H9 (cell line): ENCODE measurements around the gene RCC1. TPM values are rescaled to one million over a fixed set of nuclear protein-coding genes. Genes with fewer than 3 reads are reported as not detected.

Experiments
- DNase-seq: peaks from one replicate; pipeline ENCODE4 v3.0.0-alpha.2; 2017
- H2AFZ ChIP-seq: one replicate; pipeline ENCODE4 v1.6.1; 2013; ENCODE audit warnings: mild to moderate bottlenecking, low read length, control low read depth, moderate library complexity
- H2AK5ac ChIP-seq: 2 replicates; pipeline ENCODE4 v1.6.1; 2013; ENCODE audit warnings: low read length, control low read depth, mixed read lengths; ENCODE audit not compliant: insufficient read length
- H2BK120ac ChIP-seq: one replicate; pipeline ENCODE4 v1.6.1; 2013; ENCODE audit warnings: low read depth, mild to moderate bottlenecking, low read length, control low read depth, inconsistent platforms; ENCODE audit not compliant: poor library complexity, severe bottlenecking
- H2BK12ac ChIP-seq: 2 replicates; pipeline ENCODE4 v1.6.1; 2013; ENCODE audit warnings: low read length, control low read depth, mixed read lengths, low read depth; ENCODE audit not compliant: insufficient read length
- H2BK15ac ChIP-seq: 2 replicates; pipeline ENCODE4 v1.6.1; 2013; ENCODE audit warnings: low read depth, low read length, control low read depth
- H2BK20ac ChIP-seq: one replicate; pipeline ENCODE4 v1.6.1; 2013; ENCODE audit warnings: low read depth, mild to moderate bottlenecking, low read length, control low read depth, inconsistent platforms; ENCODE audit not compliant: poor library complexity, severe bottlenecking
- H2BK5ac ChIP-seq: 2 replicates; pipeline ENCODE4 v1.6.1; 2013; ENCODE audit warnings: low read length, control low read depth, mixed read lengths; ENCODE audit not compliant: insufficient read length
- H3K14ac ChIP-seq: 2 replicates; pipeline ENCODE4 v1.6.1; 2013; ENCODE audit warnings: low read length, control low read depth; ENCODE audit not compliant: insufficient read depth
- H3K18ac ChIP-seq: 2 replicates; pipeline ENCODE4 v1.6.1; 2013; ENCODE audit warnings: low read depth, mild to moderate bottlenecking, mixed read lengths, low read length, control low read depth; ENCODE audit not compliant: insufficient read length
- H3K23ac ChIP-seq: 2 replicates; pipeline ENCODE4 v1.6.1; 2013; ENCODE audit warnings: low read length, control low read depth, mixed read lengths, low read depth; ENCODE audit not compliant: insufficient read length
- H3K23me2 ChIP-seq: 2 replicates; pipeline ENCODE4 v1.6.1; 2013; ENCODE audit warnings: low read depth, mild to moderate bottlenecking, mixed read lengths, low read length, control low read depth; ENCODE audit not compliant: insufficient read length, poor library complexity, severe bottlenecking
- H3K27ac ChIP-seq: 2 replicates; pipeline ENCODE4 v1.5.1; 2013; ENCODE audit warnings: low read length, control low read depth, mixed read lengths, low read depth; ENCODE audit not compliant: insufficient read length
- H3K27me3 ChIP-seq: 2 replicates; pipeline ENCODE4 v1.6.1; 2013; ENCODE audit warnings: low read length, control low read depth, inconsistent platforms; ENCODE audit not compliant: insufficient read depth
- H3K4ac ChIP-seq: 2 replicates; pipeline ENCODE4 v1.6.1; 2013; ENCODE audit warnings: low read depth, mild to moderate bottlenecking, control low read depth, inconsistent platforms, low read length, moderate library complexity
- H3K4me1 ChIP-seq: 2 replicates; pipeline ENCODE4 v1.6.1; 2013; ENCODE audit warnings: low read length, control low read depth, inconsistent platforms; ENCODE audit not compliant: insufficient read depth
- H3K4me2 ChIP-seq: 2 replicates; pipeline ENCODE4 v1.6.1; 2013; ENCODE audit warnings: low read length, control low read depth, mixed read lengths; ENCODE audit not compliant: insufficient read length, insufficient read depth
- H3K56ac ChIP-seq: 2 replicates; pipeline ENCODE4 v1.6.1; 2013; ENCODE audit warnings: low read depth, mild to moderate bottlenecking, mixed read lengths, low read length, control low read depth; ENCODE audit not compliant: insufficient read length
- H3K79me1 ChIP-seq: 2 replicates; pipeline ENCODE4 v1.6.1; 2013; ENCODE audit warnings: low read depth, mild to moderate bottlenecking, moderate library complexity, low read length, control low read depth, inconsistent platforms; ENCODE audit not compliant: insufficient read depth, poor library complexity, severe bottlenecking
- H3K79me2 ChIP-seq: 2 replicates; pipeline ENCODE4 v1.6.1; 2013; ENCODE audit warnings: low read length, control low read depth, inconsistent platforms; ENCODE audit not compliant: insufficient read depth
- H3K9ac ChIP-seq: 2 replicates; pipeline ENCODE4 v1.6.1; 2013; ENCODE audit warnings: low read length, control low read depth, mixed read lengths; ENCODE audit not compliant: insufficient read length; ENCODE audit errors: extremely low read depth
- H3K9me3 ChIP-seq: one replicate; pipeline ENCODE4 v1.6.1; 2013; ENCODE audit warnings: low read depth, low read length, inconsistent platforms; ENCODE audit not compliant: control insufficient read depth
- H3T11ph ChIP-seq: one replicate; pipeline ENCODE4 v1.6.1; 2013; ENCODE audit warnings: mild to moderate bottlenecking, low read length, control low read depth, inconsistent platforms
- H4K20me1 ChIP-seq: one replicate; pipeline ENCODE4 v1.6.1; 2013; ENCODE audit not compliant: control insufficient read depth, insufficient read length, insufficient read depth
- H4K5ac ChIP-seq: 2 replicates; pipeline ENCODE4 v1.6.1; 2013; ENCODE audit warnings: low read depth, mild to moderate bottlenecking, mixed read lengths, low read length, control low read depth; ENCODE audit not compliant: insufficient read length
- H4K8ac ChIP-seq: replicated peaks from 2 replicates; pipeline ENCODE4 v1.6.1; 2013; ENCODE audit warnings: low read length, control low read depth, mixed read lengths, low read depth; ENCODE audit not compliant: insufficient read length
- H4K91ac ChIP-seq: 2 replicates; pipeline ENCODE4 v1.6.1; 2013; ENCODE audit warnings: low read depth, mild to moderate bottlenecking, moderate library complexity, mixed read lengths, low read length, control low read depth; ENCODE audit not compliant: insufficient read length
- H3K27ac Mint-ChIP-seq, 3 experiments: 2 replicates in 2 of 3; 3 replicates in 1 of 3; pipeline ENCODE4 v1.8.0; 2020 to 2021; ENCODE audit warnings: mixed read lengths in 3 of 3, mild to moderate bottlenecking in 1 of 3, moderate library complexity in 1 of 3
- H3K27me3 Mint-ChIP-seq: 2 replicates; pipeline ENCODE4 v1.8.0; 2021; ENCODE audit warnings: low read depth, mild to moderate bottlenecking, moderate library complexity, mixed read lengths
- H3K36me3 Mint-ChIP-seq, 3 experiments: 2 replicates in 2 of 3; 3 replicates in 1 of 3; pipeline ENCODE4 v1.8.0; 2020 to 2021; ENCODE audit warnings: low read depth in 3 of 3, mixed read lengths in 3 of 3; ENCODE audit not compliant: insufficient read depth in 1 of 3
- H3K4me1 Mint-ChIP-seq, 2 experiments: 2 replicates each; pipeline ENCODE4 v1.8.0; 2020; ENCODE audit warnings: mixed read lengths in 2 of 2
- H3K4me3 Mint-ChIP-seq, 2 experiments: 2 replicates in 1 of 2; 3 replicates in 1 of 2; pipeline ENCODE4 v1.8.0; 2020 to 2021; ENCODE audit warnings: mild to moderate bottlenecking in 2 of 2, mixed read lengths in 2 of 2, moderate library complexity in 1 of 2
- H3K9me3 Mint-ChIP-seq, 2 experiments: 2 replicates in 1 of 2; 3 replicates in 1 of 2; pipeline ENCODE4 v1.8.0; 2020; ENCODE audit warnings: mild to moderate bottlenecking in 2 of 2, mixed read lengths in 2 of 2, moderate library complexity in 1 of 2
- CTCF ChIP-seq: fragments of 200-600 bp; sonication (generic); conservative IDR thresholded peaks from 3 replicates; pipeline ENCODE4 v1.8.0; 2021; ENCODE audit warnings: antibody characterized with exemption, mild to moderate bottlenecking
- WGBS: extraction: QIAGEN DNeasy Blood & Tissue Kit; methylation state at CpG from one replicate; pipeline ENCODE4 v1.1.7; 2013; ENCODE audit warnings: missing lambda C conversion rate, low lambda C conversion rate, mixed read lengths; ENCODE audit not compliant: insufficient read length; ENCODE audit errors: extremely low coverage; 5-methylcytosine and 5-hydroxymethylcytosine counted together
- total RNA-seq: library from RNA; stranded (reverse); gene quantifications from 2 replicates; pipeline ENCODE4 v1.2.1, GENCODE V29; 2021

The RCC1 gene
- total RNA-seq, 1 experiment from 2014 or later: 93.6 TPM

GRCh38 chr1:28566931-28567330 is 61.1 kb downstream of the RCC1 start:
- Histone ChIP-seq H2AFZ (no peak overlapping the region), H3K27me3 (no peaks in the 10 kb centered on the region), H3K79me1 (peaks cover 4% of the 10 kb centered on the region), H2AK5ac (no peak overlapping the region), H3T11ph (no peak overlapping the region), H4K20me1 (no peaks in the 10 kb centered on the region), H4K91ac (no peak overlapping the region), H3K4me2 (no peak overlapping the region), H2BK12ac (no peak overlapping the region), H3K9me3 (no peaks in the 10 kb centered on the region), H3K14ac (no peak overlapping the region), H3K4me1 (no peaks in the 10 kb centered on the region), H3K9ac (no peak overlapping the region), H3K4ac (no peak overlapping the region), H4K8ac (no peak overlapping the region), H3K27ac (no peak overlapping the region), H4K5ac (no peak overlapping the region), H2BK20ac (no peak overlapping the region), H3K79me2 (no peaks in the 10 kb centered on the region), H3K56ac (no peak overlapping the region), H2BK15ac (no peak overlapping the region), H2BK5ac (no peak overlapping the region), H3K23ac (no peak overlapping the region), H3K18ac (no peak overlapping the region), H2BK120ac (no peak overlapping the region), H3K23me2 (no peaks in the 10 kb centered on the region)
- no peaks in the 10 kb centered on the region for H3K4me1 Mint-ChIP-seq
- H3K27ac Mint-ChIP-seq: peak overlapping the region in 2 of 3 experiments; percentile 4 to 9; a peak in 2 of 7 replicates
- H3K36me3 Mint-ChIP-seq: peaks cover 24 to 82% (median 60%) of the 10 kb centered on the region in 3 experiments; a peak in 6 of 7 replicates
- no peaks in the 10 kb centered on the region for H3K9me3 Mint-ChIP-seq
- H3K27me3 Mint-ChIP-seq: no peaks in the 10 kb centered on the region
- no peak overlapping the region for H3K4me3 Mint-ChIP-seq
- TF ChIP-seq CTCF: no peak
- WGBS: no CpG with 5 or more reads among the region's 2 CpGs
- DNase-seq: no peak
